HG02623 (cell line): ENCODE data around the gene TSPAN9.

Experiments used
- ATAC-seq: cut with Tn5 transposase; IDR thresholded peaks from one replicate; pipeline ENCODE4 v1.9.1; 2021; ENCODE audit warnings: moderate library complexity; ENCODE audit not compliant: unreplicated experiment

TSPAN9 gene

DNA sequence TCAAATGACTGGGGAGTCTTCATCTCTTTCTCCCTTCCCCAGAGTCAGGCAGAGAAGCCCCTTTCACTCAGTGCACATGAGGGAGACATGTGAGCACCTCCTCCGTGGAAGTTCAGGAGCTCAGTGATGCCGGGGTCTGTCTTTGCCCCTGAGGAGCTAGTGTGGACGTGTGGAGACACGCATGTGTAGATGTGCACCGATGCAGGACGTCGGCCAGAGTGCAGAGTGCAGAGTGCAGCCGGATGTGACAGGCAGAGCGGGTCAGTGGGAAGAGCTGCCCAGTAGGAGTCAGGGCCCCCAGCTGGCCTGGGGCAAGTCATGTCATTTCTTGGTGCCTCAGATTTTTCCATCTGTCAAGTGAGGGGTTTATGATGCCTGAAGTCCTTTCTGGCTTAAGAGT, 20.7 kb downstream of the TSPAN9 start:
- ATAC-seq: no peak

GRCh38 chr12:3098436-3098835, 21.3 kb downstream of the TSPAN9 start:
- ATAC-seq: no peak

DNA sequence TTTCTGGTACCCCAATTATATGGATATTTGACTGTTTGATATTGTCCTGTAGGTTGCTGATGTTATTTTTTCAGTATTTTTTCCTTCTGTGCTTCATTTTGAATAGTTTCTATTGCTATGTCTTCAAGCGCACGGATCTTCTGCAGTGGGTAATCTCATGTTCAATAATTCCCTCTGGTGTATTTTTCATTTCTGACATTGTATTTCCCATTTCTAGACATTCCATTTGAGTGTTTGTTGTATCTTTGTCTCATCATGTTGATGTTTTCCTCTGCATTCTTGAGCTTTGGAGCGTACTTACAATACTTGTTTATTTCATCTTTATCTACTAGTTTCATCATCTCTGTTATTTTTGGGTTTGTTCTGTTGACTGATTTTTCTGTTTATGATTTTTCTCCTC, 22.0 kb downstream of the TSPAN9 start:
- ATAC-seq: no peak

- no peak for ATAC-seq
Measured at GRCh38 chr12:3101309-3102024, 24.3 kb downstream of the TSPAN9 start.

DNA sequence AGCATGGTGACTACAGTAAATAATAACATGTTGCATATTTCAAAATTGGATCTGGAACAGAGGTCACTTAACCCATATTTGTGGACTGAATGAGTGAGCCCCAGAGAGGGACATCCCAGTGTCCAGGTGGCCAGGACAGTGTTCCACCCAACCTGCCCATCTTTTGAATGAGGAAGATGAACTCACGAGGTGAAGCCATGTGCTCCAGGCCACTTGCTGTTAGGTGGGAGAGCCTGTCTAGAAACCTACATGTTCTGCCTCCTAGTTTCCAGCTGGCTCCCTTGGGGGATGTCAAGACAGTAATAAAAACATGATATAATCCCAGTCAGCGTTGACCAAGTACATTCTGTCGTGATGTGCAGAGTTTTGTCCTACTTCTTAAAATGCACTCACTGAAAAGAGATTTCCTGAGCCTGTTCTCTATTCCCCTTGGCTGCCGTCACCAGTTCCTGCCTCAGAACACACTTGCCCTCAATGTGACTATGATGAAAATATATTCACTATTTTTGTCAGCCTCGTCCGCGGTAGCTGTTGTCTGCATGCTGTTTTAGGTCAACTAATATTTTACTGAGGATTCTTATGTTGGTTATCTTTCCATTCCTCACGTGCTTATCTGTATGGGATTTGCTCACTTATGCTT, 25.7 kb downstream of the TSPAN9 start:
- no peak for ATAC-seq

DNA sequence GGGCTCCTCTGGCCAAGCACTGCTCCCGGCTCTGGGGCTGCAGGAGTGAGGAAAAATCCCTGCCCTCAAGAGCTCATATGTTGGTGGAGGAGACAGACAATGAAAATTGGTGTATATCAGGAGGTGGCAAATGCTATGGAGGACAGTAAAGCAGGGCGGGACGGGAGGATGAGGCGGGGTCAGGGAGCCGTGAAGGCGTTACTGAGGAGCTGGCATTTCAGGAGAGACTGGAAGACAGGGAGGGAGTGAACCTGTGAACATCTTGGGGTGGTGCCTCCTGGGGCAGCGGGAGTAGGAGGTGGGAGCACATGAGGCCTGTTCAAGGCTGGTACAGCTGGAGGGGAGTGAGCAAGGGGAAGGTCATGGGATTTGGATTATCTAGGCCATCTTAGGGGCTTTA, 26.6 kb downstream of the TSPAN9 start:
- ATAC-seq: no peak

DNA sequence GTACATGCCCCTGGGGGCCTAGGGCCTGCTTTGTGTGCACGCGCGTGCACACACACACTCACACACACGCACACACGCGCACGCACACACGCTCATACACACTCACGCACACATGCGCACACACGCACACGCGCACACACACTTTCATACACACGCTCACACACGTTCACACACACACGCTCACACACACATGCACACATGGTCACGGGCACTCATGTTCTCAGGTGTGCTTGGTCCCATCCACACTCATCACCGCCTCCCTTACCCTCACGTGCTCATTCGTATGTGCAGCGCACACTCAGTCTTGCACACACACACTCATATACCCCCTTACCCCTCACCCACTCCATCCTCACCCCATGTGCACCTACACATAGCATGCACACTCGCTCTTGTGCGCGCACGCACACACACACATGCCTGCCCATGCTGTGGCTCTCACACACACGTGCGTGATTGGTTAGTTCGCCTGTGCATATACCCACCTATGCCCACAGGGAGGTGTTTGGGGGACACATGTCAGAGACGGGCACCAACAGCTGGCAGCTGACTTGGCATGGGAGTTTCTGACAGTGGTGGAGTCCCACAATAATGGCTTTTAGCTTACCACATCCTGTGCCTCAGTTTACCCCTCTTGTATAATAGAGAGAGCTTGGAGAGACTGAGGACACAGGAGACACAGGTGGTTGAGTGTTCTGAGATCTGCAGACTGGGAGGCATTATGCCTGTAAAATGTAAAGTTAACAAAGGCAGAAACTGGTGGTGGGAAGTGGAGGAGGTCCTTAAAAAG, 28.7 kb downstream of the TSPAN9 start:
- ATAC-seq: no peak

GRCh38 chr12:3106579-3106978, 29.4 kb downstream of the TSPAN9 start:
- ATAC-seq: no peak

- no peak for ATAC-seq
Measured at GRCh38 chr12:3107071-3107583, 29.9 kb downstream of the TSPAN9 start.

DNA sequence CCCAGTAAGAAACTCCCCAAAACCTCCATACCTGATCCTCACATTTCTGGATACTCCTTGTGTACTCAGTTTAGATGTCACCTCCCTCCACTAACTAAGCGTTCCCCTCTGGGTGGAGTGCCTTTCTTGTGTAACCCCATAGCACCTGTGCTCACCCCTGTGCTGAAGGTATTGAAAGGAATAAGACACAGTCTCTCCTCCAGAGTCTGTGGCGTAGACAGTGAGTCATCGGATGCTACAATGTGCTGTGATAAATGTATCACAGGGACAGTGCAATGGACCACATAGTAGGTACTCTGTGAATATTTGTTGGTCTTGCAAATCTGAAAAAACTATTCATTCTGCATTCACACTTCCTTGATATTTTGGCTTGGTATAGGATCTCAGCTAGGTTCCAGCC, 30.8 kb downstream of the TSPAN9 start:
- ATAC-seq: no peak

GRCh38 chr12:3110578-3110977, 33.4 kb downstream of the TSPAN9 start:
- ATAC-seq: no peak

GRCh38 chr12:3113671-3114325, 36.6 kb downstream of the TSPAN9 start:
- ATAC-seq: no peak

- no peak for ATAC-seq
Measured at GRCh38 chr12:3114671-3115070, 37.5 kb downstream of the TSPAN9 start.

DNA sequence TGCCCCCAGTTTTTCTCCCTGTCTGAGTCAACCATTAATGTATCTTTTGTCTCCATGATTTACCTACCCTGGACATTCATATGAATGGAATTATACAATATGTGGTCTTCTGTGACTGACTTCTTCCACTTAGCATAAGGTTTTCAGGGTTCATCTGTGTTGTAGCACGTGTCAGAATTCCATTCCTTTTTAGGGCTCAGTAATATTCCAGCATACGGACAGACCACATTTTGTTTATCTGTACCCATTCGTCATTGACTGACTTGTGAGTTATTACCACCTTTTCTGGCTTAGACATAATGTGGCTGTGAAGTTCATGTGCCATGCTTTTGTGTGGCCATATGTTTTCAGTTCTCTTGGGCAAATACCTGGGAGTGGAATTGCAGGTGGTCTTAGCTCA, 37.9 kb downstream of the TSPAN9 start:
- ATAC-seq: no peak

DNA sequence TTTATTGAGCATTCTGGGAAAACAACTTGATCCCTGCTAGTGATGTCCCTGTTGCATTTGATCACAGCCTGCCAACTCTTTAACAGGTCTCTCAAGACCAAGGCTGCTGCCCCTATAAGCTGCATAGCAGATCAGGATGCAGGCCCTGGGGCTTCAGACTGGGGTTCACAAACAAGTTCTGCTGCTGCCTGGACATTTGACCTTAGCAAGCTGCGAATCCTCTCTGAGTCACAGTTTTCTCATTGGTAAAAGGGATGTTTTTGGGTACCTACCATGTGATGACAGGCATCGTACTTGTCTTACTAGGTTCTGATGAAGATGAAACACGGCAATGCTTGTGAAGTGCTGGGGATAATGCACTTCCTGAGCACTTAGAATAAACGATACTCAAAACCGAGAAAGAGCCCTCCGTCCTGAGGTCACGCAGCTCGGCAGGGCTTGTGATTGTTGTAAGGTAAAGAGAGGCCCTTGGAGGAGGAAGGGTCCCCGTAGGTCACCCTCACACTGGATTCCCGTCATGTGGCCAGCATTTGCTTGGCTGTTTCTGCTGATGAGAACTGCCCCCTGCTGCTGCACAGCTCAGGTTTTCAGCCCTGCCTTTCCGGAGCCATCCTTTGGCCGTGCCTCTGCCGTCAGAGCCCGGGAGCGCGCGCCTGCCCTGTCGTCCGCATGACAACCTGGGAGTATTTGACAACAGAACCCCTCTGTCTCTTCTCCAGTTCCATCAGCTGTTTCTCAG, 39.1 kb downstream of the TSPAN9 start:
- ATAC-seq: no peak

GRCh38 chr12:3117144-3117581, 40.0 kb downstream of the TSPAN9 start:
- ATAC-seq: no peak

DNA sequence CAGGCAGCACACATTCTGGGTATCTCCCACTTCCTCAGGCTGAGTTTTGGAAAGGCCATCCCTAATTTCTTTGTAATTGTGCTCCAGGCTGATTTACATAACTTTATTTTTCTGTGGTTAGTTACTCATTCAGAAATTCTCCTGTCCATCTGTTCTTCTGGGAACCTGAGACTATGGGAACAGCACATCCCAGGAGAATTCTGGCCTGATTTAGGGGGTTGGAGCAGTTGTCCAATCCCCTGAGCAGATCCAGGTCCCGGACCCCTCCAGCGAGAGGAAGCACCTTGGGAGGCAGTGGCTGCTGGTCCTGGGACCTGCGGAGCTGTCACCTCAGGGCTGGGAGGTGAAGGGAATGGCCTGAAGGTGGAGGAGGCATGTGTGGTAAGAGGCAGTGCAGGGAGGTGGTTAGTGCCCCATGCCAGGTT, 40.4 kb downstream of the TSPAN9 start:
- ATAC-seq: no peak

- no peak for ATAC-seq
Measured at GRCh38 chr12:3119192-3119755, 42.1 kb downstream of the TSPAN9 start.

DNA sequence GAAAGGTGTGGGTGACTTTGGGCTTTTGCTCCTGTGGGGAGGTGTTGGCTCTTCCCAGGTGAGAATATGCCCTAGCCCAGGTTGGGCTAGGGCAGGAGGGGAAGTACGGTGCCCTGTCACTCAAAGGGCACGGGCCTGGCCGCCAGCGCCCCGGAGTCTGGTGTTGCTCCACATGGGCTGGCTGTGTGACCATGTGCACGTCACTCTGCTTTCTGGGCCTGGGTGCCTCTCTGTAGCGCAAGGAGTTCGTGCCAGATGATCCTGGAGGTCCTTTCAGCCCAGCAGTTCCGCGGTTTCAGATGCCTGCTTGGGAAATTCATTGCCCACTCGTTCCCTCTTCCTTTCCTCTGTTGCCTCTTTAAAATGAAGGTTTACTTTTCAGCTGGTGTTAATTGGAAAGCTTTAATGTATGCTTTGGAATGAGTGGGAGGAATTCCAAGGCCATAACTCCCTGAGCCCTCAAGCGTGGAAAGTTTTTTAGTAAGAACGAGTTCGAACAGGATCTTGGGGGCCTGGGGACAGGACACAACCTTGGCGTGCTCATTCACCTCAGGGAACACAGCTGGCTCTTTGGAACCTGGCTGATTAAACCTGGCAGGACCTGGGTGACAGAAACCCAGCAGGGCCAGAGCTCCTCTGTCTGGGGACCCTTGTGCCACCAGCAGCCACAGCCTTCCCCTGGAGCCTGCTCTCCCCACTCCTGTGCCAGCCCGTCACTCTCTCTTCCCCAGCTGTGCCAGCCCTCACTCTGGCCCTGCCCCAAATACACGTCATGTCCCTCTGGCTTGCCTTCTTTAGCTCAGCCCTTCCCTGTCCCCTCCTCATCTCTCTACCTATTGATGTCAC, 42.8 kb downstream of the TSPAN9 start:
- ATAC-seq: no peak
